ENCODE results near the gene KPNA5. TPM values are rescaled to one million over a fixed set of nuclear protein-coding genes. Genes with fewer than 3 reads are reported as not detected.
"Not testable (repeated sequence)": the region's sequence is repeated elsewhere in the genome, so short reads cannot be mapped to it uniquely, and the experiment has no call there.

The KPNA5 gene
- polyA plus RNA-seq, 1 donor from 2014 or later, result 48.5 TPM

GRCh38 chr6:116682334-116682712 lies 1.3 kb downstream of the KPNA5 start:
- Histone ChIP-seq H3K9ac (ENCODE audit: low read length) (peak overlapping the region; percentile 87), H3K4me2 (ENCODE audit: low read length) (peak overlapping the region; percentile 57), H2AFZ (ENCODE audit: low read depth, low read length) (peak overlapping the region; percentile 43), H3K9me2 (ENCODE audit: insufficient read depth, low read length) (no peaks in the 10 kb centered on the region), H3K4me3 (ENCODE audit: low read length) (peak overlapping the region; percentile 87), H3K79me2 (replicated peaks; ENCODE audit: insufficient read depth, low read length) (peaks cover 34% of the 10 kb centered on the region), H3K27me3 (ENCODE audit: insufficient read depth, low read depth, low read length) (no peaks in the 10 kb centered on the region), H3K36me3 (ENCODE audit: insufficient read depth, low read length) (peaks cover 4% of the 10 kb centered on the region), H3F3A (ENCODE audit: insufficient read depth, low read length, poor library complexity, severe bottlenecking) (peaks cover 4% of the 10 kb centered on the region), H3K27ac (ENCODE audit: low read length) (peak overlapping the region; percentile 91), H3K9me3 (ENCODE audit: low read length) (no peaks in the 10 kb centered on the region), H4K20me1 (ENCODE audit: insufficient read depth) (no peaks in the 10 kb centered on the region)
- TF ChIP-seq, protein P1, sequence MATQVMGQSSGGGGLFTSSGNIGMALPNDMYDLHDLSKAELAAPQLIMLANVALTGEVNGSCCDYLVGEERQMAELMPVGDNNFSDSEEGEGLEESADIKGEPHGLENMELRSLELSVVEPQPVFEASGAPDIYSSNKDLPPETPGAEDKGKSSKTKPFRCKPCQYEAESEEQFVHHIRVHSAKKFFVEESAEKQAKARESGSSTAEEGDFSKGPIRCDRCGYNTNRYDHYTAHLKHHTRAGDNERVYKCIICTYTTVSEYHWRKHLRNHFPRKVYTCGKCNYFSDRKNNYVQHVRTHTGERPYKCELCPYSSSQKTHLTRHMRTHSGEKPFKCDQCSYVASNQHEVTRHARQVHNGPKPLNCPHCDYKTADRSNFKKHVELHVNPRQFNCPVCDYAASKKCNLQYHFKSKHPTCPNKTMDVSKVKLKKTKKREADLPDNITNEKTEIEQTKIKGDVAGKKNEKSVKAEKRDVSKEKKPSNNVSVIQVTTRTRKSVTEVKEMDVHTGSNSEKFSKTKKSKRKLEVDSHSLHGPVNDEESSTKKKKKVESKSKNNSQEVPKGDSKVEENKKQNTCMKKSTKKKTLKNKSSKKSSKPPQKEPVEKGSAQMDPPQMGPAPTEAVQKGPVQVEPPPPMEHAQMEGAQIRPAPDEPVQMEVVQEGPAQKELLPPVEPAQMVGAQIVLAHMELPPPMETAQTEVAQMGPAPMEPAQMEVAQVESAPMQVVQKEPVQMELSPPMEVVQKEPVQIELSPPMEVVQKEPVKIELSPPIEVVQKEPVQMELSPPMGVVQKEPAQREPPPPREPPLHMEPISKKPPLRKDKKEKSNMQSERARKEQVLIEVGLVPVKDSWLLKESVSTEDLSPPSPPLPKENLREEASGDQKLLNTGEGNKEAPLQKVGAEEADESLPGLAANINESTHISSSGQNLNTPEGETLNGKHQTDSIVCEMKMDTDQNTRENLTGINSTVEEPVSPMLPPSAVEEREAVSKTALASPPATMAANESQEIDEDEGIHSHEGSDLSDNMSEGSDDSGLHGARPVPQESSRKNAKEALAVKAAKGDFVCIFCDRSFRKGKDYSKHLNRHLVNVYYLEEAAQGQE (IDR thresholded peaks at IDR 0.05; ENCODE audit: borderline replicate concordance), result no peak
- no peak for TF ChIP-seq POLR2AphosphoS5 (IDR thresholded peaks at IDR 0.05)
- no peak for TF ChIP-seq MXI1 (conservative IDR thresholded peaks at IDR 0.05; ENCODE audit: poor library complexity, severe bottlenecking)
- no peak for TF ChIP-seq TAF1 (IDR thresholded peaks at IDR 0.05; ENCODE audit: low read depth)
- TF ChIP-seq RAD21 (conservative IDR thresholded peaks at IDR 0.05), result no peak
- TF ChIP-seq EP300 (conservative IDR thresholded peaks at IDR 0.05; ENCODE audit: poor library complexity, severe bottlenecking), result no peak

DNA sequence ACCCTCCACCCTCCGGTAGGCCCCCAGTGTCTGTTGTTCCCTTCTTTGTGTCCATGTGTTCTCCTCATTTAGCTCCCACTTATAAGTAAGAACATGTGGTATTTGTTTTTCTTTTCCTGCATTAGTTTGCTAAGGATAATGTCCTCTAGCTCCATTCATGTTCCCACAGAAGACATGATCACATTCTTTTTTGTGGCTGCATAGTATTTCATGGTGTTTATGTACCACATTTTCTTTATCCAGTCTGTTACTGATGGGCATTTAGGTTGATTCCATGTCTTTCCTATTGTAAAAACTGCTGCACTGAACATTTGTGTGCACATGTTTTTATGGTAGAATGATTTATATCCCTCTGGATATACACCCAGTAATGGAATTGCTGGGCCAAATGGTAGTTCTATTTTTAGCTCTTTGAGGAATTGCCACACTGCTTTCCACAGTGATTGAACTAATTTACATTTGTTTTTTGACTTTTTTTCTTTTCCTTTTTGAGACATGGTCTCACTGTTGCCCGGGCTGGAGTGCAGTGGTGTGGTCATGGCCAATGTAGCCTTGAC lies 4.5 kb downstream of the KPNA5 start:
- no peak for TF ChIP-seq TAF1 (IDR thresholded peaks at IDR 0.05; ENCODE audit: low read depth)
- TF ChIP-seq EP300 (conservative IDR thresholded peaks at IDR 0.05; ENCODE audit: poor library complexity, severe bottlenecking), result no peak
- no peak for TF ChIP-seq POLR2AphosphoS5 (IDR thresholded peaks at IDR 0.05)
- TF ChIP-seq, protein P2, sequence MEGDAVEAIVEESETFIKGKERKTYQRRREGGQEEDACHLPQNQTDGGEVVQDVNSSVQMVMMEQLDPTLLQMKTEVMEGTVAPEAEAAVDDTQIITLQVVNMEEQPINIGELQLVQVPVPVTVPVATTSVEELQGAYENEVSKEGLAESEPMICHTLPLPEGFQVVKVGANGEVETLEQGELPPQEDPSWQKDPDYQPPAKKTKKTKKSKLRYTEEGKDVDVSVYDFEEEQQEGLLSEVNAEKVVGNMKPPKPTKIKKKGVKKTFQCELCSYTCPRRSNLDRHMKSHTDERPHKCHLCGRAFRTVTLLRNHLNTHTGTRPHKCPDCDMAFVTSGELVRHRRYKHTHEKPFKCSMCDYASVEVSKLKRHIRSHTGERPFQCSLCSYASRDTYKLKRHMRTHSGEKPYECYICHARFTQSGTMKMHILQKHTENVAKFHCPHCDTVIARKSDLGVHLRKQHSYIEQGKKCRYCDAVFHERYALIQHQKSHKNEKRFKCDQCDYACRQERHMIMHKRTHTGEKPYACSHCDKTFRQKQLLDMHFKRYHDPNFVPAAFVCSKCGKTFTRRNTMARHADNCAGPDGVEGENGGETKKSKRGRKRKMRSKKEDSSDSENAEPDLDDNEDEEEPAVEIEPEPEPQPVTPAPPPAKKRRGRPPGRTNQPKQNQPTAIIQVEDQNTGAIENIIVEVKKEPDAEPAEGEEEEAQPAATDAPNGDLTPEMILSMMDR (IDR thresholded peaks at IDR 0.05; ENCODE audit: poor library complexity, severe bottlenecking), result no peak
- TF ChIP-seq SMC3 (conservative IDR thresholded peaks at IDR 0.05; ENCODE audit: poor library complexity), result no peak
- no peak for TF ChIP-seq MXI1 (conservative IDR thresholded peaks at IDR 0.05; ENCODE audit: poor library complexity, severe bottlenecking)
- TF ChIP-seq, protein P1 (IDR thresholded peaks at IDR 0.05; ENCODE audit: borderline replicate concordance), result no peak
- TF ChIP-seq RAD21 (conservative IDR thresholded peaks at IDR 0.05), result no peak
- Histone ChIP-seq H3K79me2 (replicated peaks; ENCODE audit: insufficient read depth, low read length) (peaks cover 47% of the 10 kb centered on the region), H2AFZ (ENCODE audit: low read depth, low read length) (no peak overlapping the region), H3K9me2 (ENCODE audit: insufficient read depth, low read length) (no peaks in the 10 kb centered on the region), H3K27ac (ENCODE audit: low read length) (no peak overlapping the region), H3F3A (ENCODE audit: insufficient read depth, low read length, poor library complexity, severe bottlenecking) (peaks cover 4% of the 10 kb centered on the region), H4K20me1 (ENCODE audit: insufficient read depth) (no peaks in the 10 kb centered on the region), H3K9me3 (ENCODE audit: low read length) (no peaks in the 10 kb centered on the region), H3K4me3 (ENCODE audit: low read length) (no peak overlapping the region), H3K36me3 (ENCODE audit: insufficient read depth, low read length) (peaks cover 4% of the 10 kb centered on the region), H3K4me2 (ENCODE audit: low read length) (no peak overlapping the region), H3K9ac (ENCODE audit: low read length) (no peak overlapping the region), H3K27me3 (ENCODE audit: insufficient read depth, low read depth, low read length) (no peaks in the 10 kb centered on the region)

- not testable (repeated sequence) for H3K4me3 ChIP-seq (ENCODE audit: low read length); H3K9ac ChIP-seq (ENCODE audit: low read length); H3K27ac ChIP-seq (ENCODE audit: low read length); H3K9me2 ChIP-seq (ENCODE audit: insufficient read depth, low read length); H3K4me2 ChIP-seq (ENCODE audit: low read length); H3K9me3 ChIP-seq (ENCODE audit: low read length); H3K27me3 ChIP-seq (ENCODE audit: insufficient read depth, low read depth, low read length); H4K20me1 ChIP-seq (ENCODE audit: insufficient read depth); H2AFZ ChIP-seq (ENCODE audit: low read depth, low read length); H3F3A ChIP-seq (ENCODE audit: insufficient read depth, low read length, poor library complexity, severe bottlenecking); H3K36me3 ChIP-seq (ENCODE audit: insufficient read depth, low read length)
- peaks cover 47% of the 10 kb centered on the region for H3K79me2 ChIP-seq (replicated peaks; ENCODE audit: insufficient read depth, low read length)
These were observed 5.6 kb downstream of the KPNA5 start for GRCh38 chr6:116686475-116687101.

Measured in neural cell (in vitro differentiated cells).